ENCODE results near the gene NLK.

NLK gene

GRCh38 chr17:28041068-28041843, 1.2 kb upstream of the NLK start:
- peak; percentile 100 for DNase-seq

GRCh38 chr17:28041844-28042656, 427 bp upstream of the NLK start:
- DNase-seq: no peak

GRCh38 chr17:28042721-28043291, 329 bp downstream of the NLK start:
- DNase-seq: no peak

- no peak for DNase-seq
Measured at GRCh38 chr17:28043296-28043695, 819 bp downstream of the NLK start.

GRCh38 chr17:28043741-28044140, 1.3 kb downstream of the NLK start:
- no peak for DNase-seq

- DNase-seq: no peak
Measured at GRCh38 chr17:28045304-28045703, 2.8 kb downstream of the NLK start.

GRCh38 chr17:28046034-28046825, 3.8 kb downstream of the NLK start:
- DNase-seq: no peak

GRCh38 chr17:28047806-28048205, 5.3 kb downstream of the NLK start:
- DNase-seq: no peak

- no peak for DNase-seq
Measured at GRCh38 chr17:28049071-28049470, 6.6 kb downstream of the NLK start.

GRCh38 chr17:28053044-28053670, 10.7 kb downstream of the NLK start:
- DNase-seq: no peak

- DNase-seq: no peak
Measured at GRCh38 chr17:28053725-28054124, 11.2 kb downstream of the NLK start.

GRCh38 chr17:28055546-28056275, 13.2 kb downstream of the NLK start:
- no peak for DNase-seq

- DNase-seq: no peak
Measured at GRCh38 chr17:28056276-28056620, 13.8 kb downstream of the NLK start.

GRCh38 chr17:28057731-28058246, 15.3 kb downstream of the NLK start:
- no peak for DNase-seq

- no peak for DNase-seq
Measured at GRCh38 chr17:28059675-28060074, 17.2 kb downstream of the NLK start.

GRCh38 chr17:28065706-28066105, 23.2 kb downstream of the NLK start:
- no peak for DNase-seq

GRCh38 chr17:28069061-28069460, 26.6 kb downstream of the NLK start:
- no peak for DNase-seq

- DNase-seq: no peak
Measured at GRCh38 chr17:28071179-28071578, 28.7 kb downstream of the NLK start.

GRCh38 chr17:28071891-28072606, 29.6 kb downstream of the NLK start:
- DNase-seq: no peak

- no peak for DNase-seq
Measured at GRCh38 chr17:28072936-28073533, 30.6 kb downstream of the NLK start.

- DNase-seq: no peak
Measured at GRCh38 chr17:28074010-28074409, 31.5 kb downstream of the NLK start.
